Glomerular endothelial cell (primary cell): ENCODE measurements around the gene MSI2. TPM values are rescaled to one million over a fixed set of nuclear protein-coding genes. Genes with fewer than 3 reads are reported as not detected.

Experiments used
- DNase-seq: peaks from one replicate; pipeline ENCODE4 v3.0.0-alpha.2; 2011; ENCODE audit warnings: low read depth, low spot score; ENCODE audit errors: extremely low read depth
- total RNA-seq: library from RNA; depleted of rRNA; stranded (reverse); fragments of >200 nt; gene quantifications from 2 replicates; pipeline ENCODE4 v1.2.3, GENCODE V29; 2015

Gene MSI2
- total RNA-seq, 1 donor from 2014 or later: 15.9 TPM

DNA sequence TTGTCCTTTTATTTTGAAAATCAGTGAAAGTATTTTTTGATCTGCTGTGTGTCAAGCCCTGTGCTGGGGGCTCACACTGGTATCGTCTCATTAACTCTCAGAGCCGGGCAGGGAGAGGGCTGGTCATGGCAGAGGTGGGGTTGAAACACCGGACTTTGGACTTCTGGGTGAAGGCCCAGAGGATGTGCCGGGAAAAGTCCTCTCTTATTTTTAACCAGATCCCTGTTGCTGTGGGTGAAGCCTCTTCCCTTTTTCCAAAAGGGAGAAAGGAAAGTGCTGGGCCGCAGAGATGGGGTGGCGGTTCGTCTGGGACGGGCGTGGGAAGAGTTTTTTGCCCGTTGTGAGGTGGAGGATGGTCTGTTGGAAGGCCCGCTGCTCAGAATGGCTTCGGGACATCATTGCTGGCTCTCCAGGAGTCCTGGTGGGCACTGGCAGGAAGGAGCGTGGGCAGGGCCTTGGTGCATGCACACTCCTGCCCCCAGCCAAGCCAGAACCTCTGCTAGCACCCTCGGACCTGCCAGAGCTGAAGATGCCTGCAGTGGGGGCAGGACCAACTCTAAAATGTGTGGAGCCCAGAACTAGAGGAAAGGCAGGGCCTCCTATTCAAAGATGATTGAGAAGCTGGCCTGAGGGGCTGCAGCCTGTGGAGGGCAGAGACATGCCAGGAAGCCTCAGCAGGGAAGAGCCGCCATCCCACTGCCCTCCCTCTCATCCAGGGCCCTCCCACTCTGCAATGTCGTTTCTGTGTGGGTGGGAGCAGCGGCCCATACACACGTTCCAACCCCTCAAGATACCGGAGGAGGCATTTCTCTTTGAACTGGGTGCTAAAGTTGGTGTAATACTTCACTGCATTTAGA, 275.6 kb downstream of the MSI2 start:
- no peak for DNase-seq

DNA sequence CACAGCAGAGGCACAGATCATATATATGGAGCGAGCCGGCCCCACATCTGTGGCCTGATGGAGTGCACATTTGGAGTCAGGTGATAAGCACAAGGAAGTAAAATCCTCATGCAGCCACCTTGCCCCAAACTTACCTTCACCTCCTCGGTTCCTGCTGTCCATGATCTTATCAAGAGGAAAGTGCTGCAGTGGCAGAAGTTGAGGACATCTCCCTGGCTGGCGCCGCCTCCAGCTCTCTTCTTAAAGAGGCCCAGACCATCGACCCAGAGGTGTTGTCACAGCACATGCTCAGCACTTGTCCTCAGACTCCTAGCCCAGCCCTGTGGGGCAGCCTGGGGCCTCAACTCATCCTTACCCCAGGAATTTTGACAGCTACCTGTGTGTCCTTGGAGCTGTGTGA, 276.2 kb downstream of the MSI2 start:
- no peak for DNase-seq

DNA sequence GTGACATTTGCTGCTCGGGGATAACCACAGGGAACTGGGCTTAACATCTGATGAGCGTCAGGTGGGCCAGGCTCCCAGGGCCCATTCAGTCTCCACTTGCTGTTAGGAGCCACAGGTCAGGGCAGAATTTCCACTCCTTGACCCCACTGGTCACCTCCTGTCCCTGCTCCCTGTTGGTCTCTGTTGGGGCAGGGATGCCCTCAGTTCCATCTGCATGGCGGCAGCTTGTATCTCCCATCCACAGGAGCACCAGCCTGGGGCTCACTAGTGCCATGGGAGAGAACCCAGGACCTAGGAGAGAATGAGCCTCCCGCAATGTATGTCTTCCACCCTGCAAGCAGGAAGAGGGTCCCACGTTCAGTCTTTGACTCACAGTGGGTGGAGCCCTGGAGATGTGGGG, 276.6 kb downstream of the MSI2 start:
- DNase-seq: no peak

DNA sequence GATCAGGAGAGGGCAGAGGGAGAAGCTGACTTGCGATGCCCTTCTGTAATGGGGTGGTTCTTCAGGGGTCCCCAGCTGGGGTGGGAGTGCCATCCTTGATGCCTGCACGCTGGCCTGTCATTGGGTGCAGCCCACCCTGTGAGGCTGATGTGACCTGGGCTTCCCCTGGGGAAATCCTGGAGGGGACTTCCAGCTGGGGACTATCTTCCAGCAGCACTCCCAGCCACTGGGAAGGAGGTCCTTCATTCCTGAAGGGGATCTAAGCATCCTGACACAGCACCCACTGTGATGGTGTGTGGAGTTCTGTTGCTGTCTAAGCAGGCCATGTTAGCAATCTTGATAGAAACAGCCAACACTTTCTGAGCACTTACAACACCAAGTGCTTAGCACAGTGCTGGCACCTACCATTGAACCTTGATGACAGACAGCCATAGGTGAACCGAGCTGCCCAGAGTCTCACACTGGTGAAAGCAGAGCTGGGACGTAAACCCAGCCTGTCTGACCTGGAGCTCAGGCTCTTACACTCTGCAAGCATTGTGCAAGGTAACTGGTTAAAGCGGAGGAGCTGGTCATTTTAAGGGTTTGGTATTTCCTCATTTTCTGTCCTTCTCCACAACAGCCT, 277.5 kb downstream of the MSI2 start:
- DNase-seq: no peak

DNA sequence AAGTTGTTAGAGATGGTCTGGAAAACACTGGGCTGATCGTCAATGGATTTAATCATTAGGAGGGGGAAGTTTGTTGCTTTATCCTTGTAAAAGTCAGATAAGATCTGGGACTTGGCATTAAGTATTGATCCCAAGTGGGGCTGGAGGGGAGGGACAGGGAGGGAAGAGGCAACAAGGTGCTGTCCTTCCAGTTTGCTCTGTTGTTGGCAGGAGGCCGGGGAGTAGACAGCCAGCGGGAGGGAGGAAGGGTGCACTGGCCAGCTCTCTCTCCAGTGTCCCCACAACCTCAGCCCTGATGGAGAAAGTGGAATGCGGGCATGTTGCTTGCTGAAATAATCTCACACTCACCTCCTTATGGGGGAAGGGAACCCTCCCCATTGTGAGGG, 278.5 kb downstream of the MSI2 start:
- DNase-seq: no peak

DNA sequence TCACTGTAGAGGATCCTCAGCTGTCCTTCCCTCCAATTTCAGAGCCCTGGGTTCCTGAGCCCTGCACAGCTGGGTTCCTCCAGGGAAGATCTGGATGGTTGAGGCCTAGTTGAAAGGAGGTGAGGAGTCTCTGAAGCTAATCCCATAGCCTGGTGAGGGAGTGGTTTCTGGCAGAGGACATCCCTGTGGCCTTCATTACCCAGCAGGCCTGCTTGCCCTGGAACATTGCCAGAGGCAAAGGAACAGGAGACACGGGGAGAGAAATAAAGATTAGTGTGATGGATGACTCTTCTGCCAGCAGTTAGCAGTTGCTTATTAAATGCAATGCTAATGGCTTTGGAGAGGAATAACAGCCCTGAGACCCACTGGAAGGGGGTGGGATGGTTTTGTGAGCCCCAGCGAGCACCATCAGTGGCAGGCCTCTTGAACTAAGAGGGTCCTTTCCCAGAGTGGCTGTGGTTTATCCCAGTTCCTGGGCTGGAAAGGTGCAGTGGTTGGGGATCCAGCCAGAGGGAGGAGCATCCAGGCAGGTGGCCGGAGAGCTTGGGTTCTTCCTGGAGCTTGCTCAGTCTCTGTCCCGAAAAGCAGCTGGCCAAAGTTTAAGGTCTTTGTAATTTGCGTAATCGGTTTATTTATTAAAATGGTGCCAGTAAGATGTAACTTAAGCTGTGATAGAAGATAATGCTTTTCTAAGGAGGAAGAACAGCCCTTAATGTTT, 279.1 kb downstream of the MSI2 start:
- no peak for DNase-seq

DNA sequence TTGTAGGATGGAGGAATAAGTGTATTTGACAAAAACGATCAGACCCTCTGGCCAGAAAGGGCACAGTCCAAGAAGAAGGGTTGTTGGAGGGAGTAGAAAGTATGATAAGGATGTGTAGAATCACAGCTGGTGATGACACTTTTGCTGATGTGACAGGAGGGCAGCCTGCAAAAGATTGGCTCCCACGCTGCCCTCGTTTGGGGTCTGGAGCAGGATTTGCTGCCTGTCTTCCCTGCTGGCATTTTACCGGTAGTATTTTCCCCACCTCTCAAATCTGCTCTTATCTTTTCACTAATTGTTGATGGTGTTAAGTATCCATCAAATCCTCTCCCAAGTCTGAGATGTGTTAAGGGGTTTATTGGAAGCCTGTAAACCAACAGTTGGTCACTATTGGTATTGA, 280.0 kb downstream of the MSI2 start:
- no peak for DNase-seq

DNA sequence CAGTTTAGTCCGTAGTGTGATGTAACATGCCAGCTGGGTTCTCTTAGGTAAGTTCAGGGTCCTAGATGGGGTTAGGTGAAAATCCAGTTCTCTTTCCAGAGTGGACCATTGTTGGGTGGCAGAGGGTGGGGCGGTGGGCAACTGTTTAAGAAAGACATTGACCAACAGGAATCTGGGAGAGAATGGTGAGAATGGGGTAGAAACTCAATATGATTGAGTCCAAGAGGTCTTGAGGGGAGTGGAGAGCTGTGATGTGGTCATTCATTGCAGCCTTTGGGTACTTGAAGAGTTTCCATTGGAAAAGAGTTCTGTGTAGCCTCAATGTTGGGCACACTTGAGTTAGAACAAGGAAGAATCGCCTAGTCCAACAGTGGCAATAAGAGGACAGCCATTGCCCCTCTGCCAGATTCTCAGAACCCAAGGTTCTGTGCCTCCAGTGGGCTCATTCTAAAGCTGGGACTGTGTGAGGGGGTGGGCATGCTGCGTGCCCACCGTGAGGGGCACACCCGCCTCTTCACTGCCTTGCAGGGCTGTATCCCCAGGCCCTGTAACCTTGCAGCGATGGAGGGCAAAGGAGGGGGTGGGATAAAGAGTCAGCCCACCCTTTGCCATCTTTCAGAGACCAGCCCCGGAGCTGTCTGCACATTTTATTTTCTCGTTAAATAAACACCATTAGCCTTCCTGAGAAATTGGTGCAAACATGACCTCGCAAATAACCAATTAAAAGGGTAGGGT, 280.6 kb downstream of the MSI2 start:
- DNase-seq: no peak

DNA sequence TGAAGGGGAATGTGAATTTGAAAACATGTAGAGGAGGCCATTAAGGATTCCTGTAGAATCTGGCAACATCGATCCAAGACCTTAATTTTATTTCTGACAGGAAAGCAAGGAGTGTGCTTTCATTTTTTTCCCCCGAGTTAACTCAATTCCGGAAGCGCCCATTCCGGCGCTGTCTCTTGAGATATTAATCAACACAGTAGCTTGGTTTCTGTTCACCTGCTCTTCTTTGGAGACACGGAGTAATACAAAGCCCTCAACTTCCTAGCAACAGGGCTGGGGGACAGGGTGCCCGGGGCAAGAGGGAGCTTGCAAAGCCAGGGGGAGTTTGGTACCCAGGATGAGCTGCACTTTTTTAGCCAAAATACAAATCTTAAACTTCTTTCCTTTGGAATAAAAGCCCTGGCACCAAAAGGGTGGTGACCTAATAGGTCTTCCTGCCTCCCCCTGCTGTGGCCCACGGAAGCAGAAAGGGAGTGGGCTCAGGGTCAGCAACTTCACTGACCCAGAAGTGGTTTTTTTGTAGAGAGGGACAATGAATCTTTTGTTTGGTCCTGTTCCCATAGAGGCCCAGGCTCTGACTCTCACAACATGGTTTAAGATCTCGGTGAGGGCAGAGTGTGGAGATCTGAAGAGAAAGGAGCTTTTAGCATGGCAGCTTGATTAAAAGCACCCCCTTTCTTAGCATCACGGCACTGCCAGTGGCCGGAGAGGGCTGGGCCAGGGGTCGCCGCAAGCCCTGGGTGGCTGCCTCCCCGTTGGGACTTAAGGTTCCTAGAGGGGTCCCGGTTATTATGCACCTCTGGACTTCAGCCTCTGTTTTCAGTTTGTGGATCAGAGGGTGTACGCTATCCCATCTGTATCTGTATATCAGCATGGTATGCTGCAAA, 281.4 kb downstream of the MSI2 start:
- DNase-seq: no peak

DNA sequence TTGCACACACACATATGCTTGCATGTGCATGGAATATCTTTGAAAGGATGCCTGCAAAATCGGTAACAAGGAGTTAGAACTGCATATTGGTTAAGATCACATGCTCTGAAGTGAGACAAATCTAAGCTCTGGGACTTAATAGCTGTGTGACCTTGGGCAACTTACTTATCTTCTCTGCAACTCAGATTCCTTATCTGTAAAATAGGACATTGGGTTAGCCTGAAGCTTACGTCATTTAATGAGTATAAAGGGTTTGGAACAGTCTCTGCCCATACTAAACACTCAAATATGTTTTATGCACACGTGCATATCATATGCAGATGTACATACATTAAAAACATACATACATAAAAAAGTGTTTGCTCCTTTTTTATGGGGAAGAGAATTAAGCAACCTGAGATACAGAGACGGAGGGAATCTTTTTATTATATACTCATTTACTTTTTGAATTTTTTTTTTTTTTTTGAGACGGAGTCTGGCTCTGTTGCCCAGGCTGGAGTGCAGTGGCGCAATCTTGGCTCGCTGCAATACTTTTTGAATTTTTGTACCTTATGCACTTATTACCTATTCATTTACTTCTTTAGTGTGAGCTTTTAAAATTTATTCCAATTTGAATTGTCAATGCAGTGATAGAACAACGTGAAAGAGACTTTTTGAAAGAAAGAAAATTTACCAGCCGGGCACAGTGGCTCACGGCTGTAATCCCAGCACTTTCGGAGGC, 282.6 kb downstream of the MSI2 start:
- no peak for DNase-seq

DNA sequence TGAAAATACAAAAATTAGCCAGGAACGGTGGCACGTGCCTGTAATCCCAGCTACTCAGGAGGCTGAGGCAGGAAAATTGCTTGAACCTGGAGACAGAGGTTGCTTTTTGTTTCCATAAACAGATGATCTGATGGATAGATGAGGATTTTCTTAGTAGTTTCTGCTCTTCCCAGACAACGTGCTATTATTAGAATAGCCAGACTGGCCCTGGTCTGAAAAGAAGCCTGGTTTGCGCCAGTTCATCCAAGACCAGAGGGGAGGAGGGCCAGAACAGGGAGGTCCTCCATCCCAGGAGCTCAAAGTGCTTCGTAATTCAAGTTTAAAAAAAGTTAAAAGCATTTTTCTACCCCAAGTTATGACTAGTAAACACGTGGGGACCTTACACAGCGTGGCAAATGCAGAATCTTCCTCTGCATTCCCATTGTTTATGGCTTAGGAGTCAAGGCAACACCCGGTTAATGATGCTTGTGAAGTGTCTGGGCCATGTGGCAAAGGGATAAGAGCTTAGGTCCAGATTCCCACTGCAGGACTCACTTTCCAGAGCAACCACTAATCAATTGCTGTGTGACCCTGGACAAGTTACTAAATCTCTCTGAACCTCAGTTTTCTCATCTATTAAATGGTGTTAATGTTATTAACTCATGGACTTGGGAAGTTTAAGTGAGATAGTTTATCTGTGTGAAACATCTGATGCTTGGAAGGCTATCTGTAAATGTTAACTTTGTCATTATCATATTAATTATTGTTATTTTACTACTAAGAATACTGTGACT, 283.4 kb downstream of the MSI2 start:
- DNase-seq: no peak

DNA sequence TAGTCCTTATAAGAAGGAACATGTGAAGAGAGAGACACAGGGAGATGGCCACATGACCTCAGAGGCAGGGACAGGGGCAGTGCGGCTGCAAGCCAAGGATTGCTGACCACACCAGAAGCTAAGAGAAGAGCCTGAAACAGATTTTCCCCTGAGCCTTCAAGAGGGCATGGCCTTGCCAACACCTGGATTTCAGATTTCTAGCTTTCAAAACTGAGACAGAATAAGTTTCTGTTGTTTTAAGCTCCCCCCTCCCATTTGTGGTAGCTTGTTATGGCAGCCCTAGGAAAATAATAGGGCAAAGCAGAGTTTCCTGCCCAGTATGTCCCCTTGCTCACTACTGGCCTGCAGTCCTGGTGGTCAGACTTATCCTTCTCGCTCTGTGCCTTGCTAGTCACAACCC, 284.3 kb downstream of the MSI2 start:
- no peak for DNase-seq

DNA sequence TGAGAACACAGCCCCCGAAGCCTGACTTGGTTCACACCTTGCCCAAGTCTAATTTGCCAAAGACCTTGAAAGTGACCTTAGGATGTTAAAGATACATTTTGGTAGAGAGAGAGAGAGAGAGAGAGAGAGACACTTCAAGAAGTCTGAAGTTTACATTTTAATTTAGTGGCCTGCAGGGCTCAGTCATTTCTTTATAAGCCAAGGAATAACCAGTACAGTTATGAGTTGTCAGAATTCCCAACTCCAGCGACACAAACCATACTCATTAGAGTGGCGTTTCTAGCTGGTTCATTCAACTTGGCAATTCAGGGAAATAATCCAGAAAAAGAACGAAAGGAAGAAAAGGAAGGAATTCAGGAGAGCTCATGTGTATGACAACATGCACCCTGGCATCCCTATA, 284.7 kb downstream of the MSI2 start:
- DNase-seq: no peak

DNA sequence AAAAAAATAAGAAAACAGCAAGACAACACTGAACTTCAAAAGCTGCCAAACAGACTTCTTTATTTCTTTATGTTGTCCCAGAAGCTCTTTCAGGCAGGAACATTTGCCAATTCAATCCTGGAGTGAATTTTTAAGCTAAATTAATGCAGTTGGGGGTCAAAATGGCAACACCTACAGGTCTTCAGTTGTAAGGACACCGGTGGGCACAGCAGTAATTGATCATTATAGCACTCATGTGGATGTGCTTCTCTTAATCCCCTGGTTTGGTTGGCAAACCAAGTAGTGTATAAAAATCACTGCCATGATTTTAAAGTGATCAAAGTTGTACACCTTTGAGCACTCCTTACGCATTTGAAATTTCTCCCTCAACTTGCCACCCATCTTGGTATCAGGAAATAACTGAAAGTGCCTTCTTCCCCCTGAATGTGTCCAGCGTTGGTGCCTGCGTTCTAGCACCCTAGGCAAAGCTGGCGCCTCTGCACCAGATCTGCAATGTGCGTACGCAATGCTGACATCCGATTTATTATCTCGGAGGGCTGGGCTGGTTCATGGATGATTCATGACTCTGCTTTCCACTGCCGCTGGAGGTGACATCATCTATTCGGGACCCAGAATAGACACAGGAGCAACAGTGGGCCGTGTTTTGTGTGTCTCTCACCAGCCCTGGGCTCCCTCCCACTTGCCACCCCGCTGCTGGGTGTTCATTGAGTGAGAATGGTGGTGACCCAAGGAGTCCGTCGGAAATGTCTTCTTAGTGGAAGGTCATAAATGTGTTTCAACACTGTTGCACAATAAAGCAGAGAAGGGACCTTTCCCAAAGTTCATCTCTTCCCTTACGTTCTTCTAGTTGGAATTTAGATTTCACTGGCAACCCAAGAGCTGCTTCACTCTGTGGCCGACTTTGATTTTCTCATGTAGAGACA, 285.4 kb downstream of the MSI2 start:
- peak; percentile 25 for DNase-seq

DNA sequence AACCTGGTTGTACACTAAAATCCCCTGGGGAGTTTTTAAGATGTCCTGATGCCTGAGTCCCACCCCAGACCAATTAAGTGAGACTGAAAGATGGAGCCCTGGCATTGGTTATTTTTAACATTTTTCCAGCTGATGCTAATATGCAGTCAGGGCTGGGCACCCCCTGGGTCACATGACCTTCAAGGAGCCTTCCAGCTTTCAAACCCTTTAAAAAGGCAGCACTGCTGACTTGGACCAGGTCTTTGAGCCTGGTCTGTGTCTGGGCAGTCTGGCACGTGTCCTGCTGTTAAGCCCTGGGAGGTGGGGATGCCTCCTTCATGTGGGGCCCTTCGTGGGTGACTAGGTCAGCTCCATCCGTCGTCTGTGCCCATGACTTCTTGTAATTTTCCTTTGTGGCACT, 286.2 kb downstream of the MSI2 start:
- DNase-seq: no peak

DNA sequence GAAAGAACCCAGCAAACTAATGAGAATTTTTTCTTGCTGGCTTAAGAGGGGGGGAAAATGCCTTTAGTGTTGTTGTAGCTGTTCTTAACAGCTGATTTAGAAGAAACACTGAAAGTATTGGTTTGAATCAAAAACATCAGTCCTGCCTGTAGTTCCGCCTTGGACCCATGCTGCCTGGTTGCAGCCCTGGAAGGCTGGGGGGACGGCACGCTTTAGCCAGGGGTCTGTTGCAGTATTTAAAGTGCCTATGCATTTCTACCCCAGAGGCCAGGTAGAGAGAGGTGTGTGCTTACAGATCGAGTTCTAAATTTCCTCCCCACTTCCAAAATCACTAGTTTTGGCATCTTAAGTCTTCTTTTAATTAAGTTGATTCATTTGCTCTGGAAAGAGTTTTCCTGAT, 286.9 kb downstream of the MSI2 start:
- DNase-seq: no peak

DNA sequence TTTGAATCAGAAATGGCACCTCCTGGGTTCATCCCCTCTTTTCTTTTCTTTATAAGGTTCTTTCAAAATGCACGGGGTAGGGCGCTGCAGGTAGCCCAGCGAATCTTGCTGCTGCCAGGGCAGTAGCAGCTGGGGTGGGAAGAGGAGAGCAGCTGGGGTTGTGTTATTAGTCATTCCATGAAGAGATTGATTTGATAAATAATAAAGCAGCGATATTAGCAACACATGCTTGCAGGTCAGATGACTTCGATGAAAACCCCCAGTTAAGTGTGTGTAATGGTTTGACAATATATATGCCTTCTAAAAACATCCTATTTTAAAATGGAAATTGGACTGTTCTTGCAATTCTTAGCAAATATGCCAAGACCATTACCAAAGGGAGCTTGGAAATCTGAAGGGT, 288.1 kb downstream of the MSI2 start:
- DNase-seq: no peak
